Effector memory CD8-positive, alpha-beta T cell (primary cell): ENCODE data around the gene ADAM10.

Experiments used
- ATAC-seq: fragments of 150-1000 bp; cut with Tn5 transposase; replicated peaks from 2 replicates; pipeline ENCODE4 v1.10.0; 2021; ENCODE audit warnings: mild to moderate bottlenecking, moderate library complexity
- DNase-seq, 3 experiments: peaks; one replicate each; pipeline ENCODE4 v3.0.0; 2021
- H3K27ac Mint-ChIP-seq, 2 donors: one replicate each; pipeline ENCODE4 v1.8.0; 2022; ENCODE audit warnings: mild to moderate bottlenecking in 2 of 2, mixed read lengths in 2 of 2, moderate library complexity in 2 of 2
- H3K27me3 Mint-ChIP-seq, 2 donors: one replicate each; pipeline ENCODE4 v1.8.0; 2022; ENCODE audit warnings: mixed read lengths in 2 of 2
- H3K36me3 Mint-ChIP-seq: one replicate; pipeline ENCODE4 v1.8.0; 2022; ENCODE audit warnings: mild to moderate bottlenecking, moderate library complexity, mixed read lengths; ENCODE audit not compliant: insufficient read depth
- H3K4me1 Mint-ChIP-seq, 2 donors: one replicate each; pipeline ENCODE4 v1.8.0; 2022; ENCODE audit warnings: low read depth in 2 of 2, mixed read lengths in 2 of 2
- H3K4me3 Mint-ChIP-seq, 2 donors: one replicate each; pipeline ENCODE4 v1.8.0; 2022; ENCODE audit warnings: mild to moderate bottlenecking in 2 of 2, mixed read lengths in 2 of 2, moderate library complexity in 2 of 2
- H3K9me3 Mint-ChIP-seq, 2 donors: one replicate each; pipeline ENCODE4 v1.8.0; 2022; ENCODE audit warnings: mixed read lengths in 2 of 2

ADAM10 gene

GRCh38 chr15:58548308-58549012 lies 201.0 kb downstream of the ADAM10 start:
- ATAC-seq = no peak
- peaks cover 0 to 19% of the 10 kb centered on the region in 2 donors for H3K27me3 Mint-ChIP-seq
- H3K36me3 Mint-ChIP-seq = peaks cover 6% of the 10 kb centered on the region
- H3K4me1 Mint-ChIP-seq = peaks cover 29 to 30% of the 10 kb centered on the region in 2 donors
- no peaks in the 10 kb centered on the region for H3K9me3 Mint-ChIP-seq
- H3K4me3 Mint-ChIP-seq = no peak overlapping the region
- H3K27ac Mint-ChIP-seq = peak overlapping the region in 1 of 2 donors; percentile 16
- no peak for DNase-seq

- Mint-ChIP-seq H3K27me3 (peaks cover 0 to 12% of the 10 kb centered on the region in 2 donors), H3K4me1 (peaks cover 25 to 30% of the 10 kb centered on the region in 2 donors), H3K4me3 (no peak overlapping the region), H3K9me3 (no peaks in the 10 kb centered on the region), H3K36me3 (peaks cover 6% of the 10 kb centered on the region), H3K27ac (no peak overlapping the region)
- no peak for ATAC-seq
- no peak for DNase-seq
Observed at GRCh38 chr15:58547628-58548307, 201.7 kb downstream of the ADAM10 start.

- H3K4me1 Mint-ChIP-seq = peaks cover 22 to 30% of the 10 kb centered on the region in 2 donors
- H3K27me3 Mint-ChIP-seq = peaks cover 0 to 4% of the 10 kb centered on the region in 2 donors
- DNase-seq (no peak), ATAC-seq (no peak)
- H3K36me3 Mint-ChIP-seq = peaks cover 6% of the 10 kb centered on the region
- no peaks in the 10 kb centered on the region for H3K9me3 Mint-ChIP-seq
- peak overlapping the region; percentile 5 to 34 for H3K4me3 Mint-ChIP-seq
- peak overlapping the region; percentile 36 to 84 for H3K27ac Mint-ChIP-seq
Observed at GRCh38 chr15:58546635-58547627, 202.6 kb downstream of the ADAM10 start.

GRCh38 chr15:58546066-58546591 lies 203.4 kb downstream of the ADAM10 start:
- Mint-ChIP-seq H3K4me3 (peak overlapping the region in 1 of 2 donors; percentile 5), H3K27ac (peak overlapping the region; percentile 84 to 91), H3K9me3 (no peaks in the 10 kb centered on the region), H3K4me1 (peaks cover 21 to 24% of the 10 kb centered on the region in 2 donors), H3K27me3 (no peaks in the 10 kb centered on the region), H3K36me3 (peaks cover 6% of the 10 kb centered on the region)
- ATAC-seq = no peak
- DNase-seq = no peak

GRCh38 chr15:58545307-58546065 lies 204.0 kb downstream of the ADAM10 start:
- H3K27ac Mint-ChIP-seq = peak overlapping the region; percentile 84 to 91
- H3K9me3 Mint-ChIP-seq = no peaks in the 10 kb centered on the region
- H3K4me1 Mint-ChIP-seq = peaks cover 20 to 25% of the 10 kb centered on the region in 2 donors
- peak overlapping the region; percentile 43 to 66 for H3K4me3 Mint-ChIP-seq
- H3K36me3 Mint-ChIP-seq = peaks cover 3% of the 10 kb centered on the region
- ATAC-seq (peak; percentile 77), DNase-seq (no peak)
- H3K27me3 Mint-ChIP-seq = no peaks in the 10 kb centered on the region

- Mint-ChIP-seq H3K27ac (peak overlapping the region; percentile 84 to 91), H3K4me3 (peak overlapping the region; percentile 43 to 66), H3K27me3 (no peaks in the 10 kb centered on the region), H3K9me3 (no peaks in the 10 kb centered on the region), H3K4me1 (peaks cover 20 to 26% of the 10 kb centered on the region in 2 donors), H3K36me3 (peaks cover 3% of the 10 kb centered on the region)
- no peak for ATAC-seq
- DNase-seq = no peak
Observed at GRCh38 chr15:58544756-58545155, 204.8 kb downstream of the ADAM10 start.

GRCh38 chr15:58543664-58544335 lies 205.7 kb downstream of the ADAM10 start:
- Mint-ChIP-seq H3K36me3 (peaks cover 3% of the 10 kb centered on the region), H3K4me3 (no peak overlapping the region), H3K4me1 (peaks cover 20 to 26% of the 10 kb centered on the region in 2 donors), H3K9me3 (no peaks in the 10 kb centered on the region), H3K27ac (peak overlapping the region in 1 of 2 donors; percentile 91), H3K27me3 (no peaks in the 10 kb centered on the region)
- no peak for ATAC-seq
- no peak for DNase-seq

GRCh38 chr15:58541410-58542087 lies 208.0 kb downstream of the ADAM10 start:
- ATAC-seq = no peak
- Mint-ChIP-seq H3K4me3 (no peak overlapping the region), H3K4me1 (peaks cover 15 to 20% of the 10 kb centered on the region in 2 donors), H3K27ac (peak overlapping the region in 1 of 2 donors; percentile 30), H3K27me3 (no peaks in the 10 kb centered on the region), H3K9me3 (peaks cover 0 to 2% of the 10 kb centered on the region in 2 donors), H3K36me3 (peaks cover 3% of the 10 kb centered on the region)
- no peak for DNase-seq

GRCh38 chr15:58539548-58539947 lies 210.0 kb downstream of the ADAM10 start:
- peaks cover 3% of the 10 kb centered on the region for H3K36me3 Mint-ChIP-seq
- H3K4me1 Mint-ChIP-seq = peaks cover 3 to 4% of the 10 kb centered on the region in 2 donors
- DNase-seq (no peak), ATAC-seq (no peak)
- no peaks in the 10 kb centered on the region for H3K27me3 Mint-ChIP-seq
- H3K4me3 Mint-ChIP-seq = no peak overlapping the region
- peaks cover 0 to 2% of the 10 kb centered on the region in 2 donors for H3K9me3 Mint-ChIP-seq
- no peak overlapping the region for H3K27ac Mint-ChIP-seq

- Mint-ChIP-seq H3K4me3 (no peak overlapping the region), H3K27me3 (no peaks in the 10 kb centered on the region), H3K9me3 (peaks cover 0 to 2% of the 10 kb centered on the region in 2 donors), H3K36me3 (no peaks in the 10 kb centered on the region), H3K27ac (no peak overlapping the region), H3K4me1 (peaks cover 3 to 4% of the 10 kb centered on the region in 2 donors)
- DNase-seq = no peak
- ATAC-seq = no peak
Observed at GRCh38 chr15:58538901-58539300, 210.6 kb downstream of the ADAM10 start.
